HG03280 (cell line): ENCODE measurements around the gene FBXL4.

Experiments used
- ATAC-seq: cut with Tn5 transposase; IDR thresholded peaks from one replicate; pipeline ENCODE4 v1.9.1; 2021; ENCODE audit warnings: mild to moderate bottlenecking, moderate library complexity; ENCODE audit not compliant: unreplicated experiment

Gene FBXL4

DNA sequence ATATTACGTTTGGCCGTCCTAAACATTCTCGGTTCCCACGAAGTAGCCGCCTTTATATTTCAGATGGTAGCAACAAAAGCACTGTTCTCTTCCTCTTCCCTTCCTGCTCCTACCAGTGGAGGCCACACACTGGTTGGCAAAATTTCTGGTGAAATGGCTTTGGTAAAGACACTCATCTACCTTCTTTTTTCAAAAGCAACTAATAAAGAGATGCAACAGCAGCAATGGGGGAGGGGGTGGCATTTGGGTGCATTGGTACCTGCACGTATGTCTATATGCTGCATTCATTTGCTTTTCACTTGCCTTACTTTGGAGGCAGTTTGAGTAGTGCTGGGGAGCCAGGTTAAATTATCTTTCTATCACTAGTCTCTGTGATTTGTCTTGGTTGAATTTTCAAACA, 107.4 kb downstream of the FBXL4 start:
- no peak for ATAC-seq

DNA sequence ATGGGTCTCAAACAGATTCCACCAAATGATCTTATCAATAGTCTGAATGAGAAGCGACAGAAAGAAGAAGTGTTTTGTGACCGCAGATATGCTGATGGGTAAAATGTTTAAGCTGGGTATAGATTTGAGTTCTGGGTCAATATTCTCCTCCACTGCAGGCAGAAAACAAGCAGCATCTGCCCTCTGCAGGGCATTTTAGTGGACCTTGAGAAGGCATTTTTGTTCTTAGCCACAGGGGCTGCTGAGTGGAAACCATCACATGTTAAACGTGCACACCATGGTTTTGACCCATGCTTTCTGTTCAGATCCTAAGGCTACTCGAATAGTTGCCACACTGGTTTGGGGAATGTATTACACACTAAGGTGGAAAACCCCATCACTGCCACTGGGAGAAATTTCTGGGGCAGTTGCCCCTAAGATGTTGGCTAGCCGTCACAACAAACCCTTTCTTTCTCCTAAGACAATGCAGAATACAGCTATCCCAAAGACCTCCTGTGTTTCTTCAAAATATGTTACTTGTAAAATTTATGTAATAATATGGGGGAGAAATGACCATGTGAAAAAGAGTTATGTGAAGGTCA, 107.9 kb downstream of the FBXL4 start:
- peak; percentile 42 for ATAC-seq

GRCh38 chr6:98838975-98839374, 108.8 kb downstream of the FBXL4 start:
- ATAC-seq: no peak

GRCh38 chr6:98838032-98838431, 109.7 kb downstream of the FBXL4 start:
- no peak for ATAC-seq

GRCh38 chr6:98836962-98837944, 110.5 kb downstream of the FBXL4 start:
- ATAC-seq: no peak

DNA sequence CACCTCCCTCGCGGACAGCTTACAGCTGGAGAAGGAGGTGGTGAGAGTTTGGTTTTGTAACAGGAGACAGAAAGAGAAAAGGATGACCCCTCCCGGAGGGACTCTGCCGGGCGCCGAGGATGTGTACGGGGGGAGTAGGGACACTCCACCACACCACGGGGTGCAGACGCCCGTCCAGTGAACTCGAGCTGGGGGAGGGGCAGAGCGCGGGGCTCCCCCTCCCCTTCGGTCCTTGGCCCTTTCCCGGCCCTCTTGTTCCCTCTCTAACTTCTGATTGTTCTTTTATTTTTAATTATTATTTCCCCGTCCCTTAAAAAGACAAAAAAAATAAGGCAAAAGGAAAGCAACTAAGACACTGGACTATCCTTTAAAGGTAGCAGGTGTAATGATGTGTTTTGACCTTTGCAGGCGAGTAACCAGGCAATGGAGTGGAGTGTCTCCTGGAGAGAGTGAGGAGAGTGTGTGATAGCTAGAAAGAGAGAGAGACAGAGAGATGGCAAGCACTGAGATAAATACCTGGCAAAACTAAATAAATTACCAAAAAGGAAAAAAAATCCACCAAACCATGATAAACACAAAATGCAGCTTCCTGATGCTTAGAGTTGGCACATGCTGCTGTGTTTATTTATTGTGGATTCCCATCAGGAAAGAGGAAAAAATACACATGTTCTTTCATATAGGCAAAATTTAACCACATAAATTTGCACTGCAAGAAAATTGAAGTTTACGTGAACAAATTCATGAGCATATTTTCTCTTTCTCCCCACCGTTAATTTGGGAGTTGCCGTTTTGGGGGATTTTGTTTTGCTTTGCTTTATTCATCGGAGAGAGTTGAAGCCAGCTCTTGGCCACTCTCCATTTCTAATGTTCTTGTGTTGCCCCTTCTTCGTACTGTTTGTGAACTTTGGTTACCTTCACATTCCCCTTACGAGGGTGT, 111.5 kb downstream of the FBXL4 start:
- no peak for ATAC-seq

DNA sequence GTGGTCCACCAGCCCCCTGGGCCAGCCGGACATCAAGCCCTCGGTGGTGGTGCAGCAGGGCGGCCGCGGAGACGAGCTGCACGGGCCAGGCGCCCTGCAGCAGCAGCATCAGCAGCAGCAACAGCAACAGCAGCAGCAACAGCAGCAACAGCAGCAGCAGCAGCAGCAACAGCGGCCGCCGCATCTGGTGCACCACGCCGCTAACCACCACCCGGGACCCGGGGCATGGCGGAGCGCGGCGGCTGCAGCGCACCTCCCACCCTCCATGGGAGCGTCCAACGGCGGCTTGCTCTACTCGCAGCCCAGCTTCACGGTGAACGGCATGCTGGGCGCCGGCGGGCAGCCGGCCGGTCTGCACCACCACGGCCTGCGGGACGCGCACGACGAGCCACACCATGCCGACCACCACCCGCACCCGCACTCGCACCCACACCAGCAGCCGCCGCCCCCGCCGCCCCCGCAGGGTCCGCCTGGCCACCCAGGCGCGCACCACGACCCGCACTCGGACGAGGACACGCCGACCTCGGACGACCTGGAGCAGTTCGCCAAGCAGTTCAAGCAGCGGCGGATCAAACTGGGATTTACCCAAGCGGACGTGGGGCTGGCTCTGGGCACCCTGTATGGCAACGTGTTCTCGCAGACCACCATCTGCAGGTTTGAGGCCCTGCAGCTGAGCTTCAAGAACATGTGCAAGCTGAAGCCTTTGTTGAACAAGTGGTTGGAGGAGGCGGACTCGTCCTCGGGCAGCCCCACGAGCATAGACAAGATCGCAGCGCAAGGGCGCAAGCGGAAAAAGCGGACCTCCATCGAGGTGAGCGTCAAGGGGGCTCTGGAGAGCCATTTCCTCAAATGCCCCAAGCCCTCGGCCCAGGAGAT, 112.4 kb downstream of the FBXL4 start:
- no peak for ATAC-seq

- peak; percentile 72 for ATAC-seq
These were observed 113.4 kb downstream of the FBXL4 start, which contains the start of gene POU3F2 for GRCh38 chr6:98834060-98835031. TSS of gene POU3F2 (plus strand) at chr6:98834574. CDS start at chr6:98834874, 300 bp downstream.

- no peak for ATAC-seq
These were observed 114.3 kb downstream of the FBXL4 start for GRCh38 chr6:98833307-98834059.

- no peak for ATAC-seq
These were observed 114.8 kb downstream of the FBXL4 start for GRCh38 chr6:98833057-98833306.

- no peak for ATAC-seq
These were observed 115.3 kb downstream of the FBXL4 start for GRCh38 chr6:98832284-98833056.

GRCh38 chr6:98831959-98832283, 115.8 kb downstream of the FBXL4 start:
- ATAC-seq: no peak

- ATAC-seq: no peak
These were observed 116.4 kb downstream of the FBXL4 start for GRCh38 chr6:98831057-98831958.

DNA sequence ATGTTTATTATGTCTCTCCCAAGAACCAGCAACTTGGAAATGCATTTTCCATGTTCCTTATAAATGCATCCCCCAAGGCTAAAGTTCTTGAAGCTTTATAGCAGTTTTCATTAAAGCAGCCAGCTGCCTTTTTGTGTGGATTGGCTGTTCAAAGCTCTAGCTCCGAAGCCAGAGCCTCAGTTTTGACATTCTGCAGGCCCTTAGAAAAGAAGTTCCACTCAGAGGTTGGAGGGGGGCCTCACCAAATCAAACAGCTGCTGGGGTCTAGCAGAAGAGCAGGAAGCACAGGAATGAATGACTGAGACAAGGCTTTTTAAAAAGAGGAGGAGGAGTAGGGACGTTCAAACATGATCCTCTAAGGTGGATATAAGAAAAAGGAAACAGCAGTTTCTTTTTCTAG, 117.6 kb downstream of the FBXL4 start:
- ATAC-seq: no peak

DNA sequence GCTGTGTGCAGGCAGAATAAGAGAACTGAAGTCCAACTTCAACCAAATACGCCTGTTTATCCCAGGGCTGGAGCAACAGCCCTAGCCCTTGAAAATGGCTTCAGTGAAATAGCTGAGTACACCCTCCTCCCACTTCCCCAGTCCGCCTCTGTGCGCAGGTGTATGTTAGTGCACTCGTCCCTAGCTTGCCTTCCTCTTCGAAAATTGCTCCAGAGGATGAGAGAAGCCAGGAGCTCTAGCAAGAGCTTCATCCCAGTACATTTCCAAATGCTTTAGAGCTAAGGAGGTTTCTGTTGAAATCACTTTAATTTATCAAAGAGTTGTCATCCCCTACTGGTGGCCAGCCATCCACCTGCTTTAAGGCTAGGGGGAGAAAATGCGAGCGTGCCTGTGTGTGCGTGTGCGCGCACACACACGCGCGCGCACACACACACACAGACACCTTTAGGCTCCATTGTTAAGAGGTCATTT, 118.8 kb downstream of the FBXL4 start:
- ATAC-seq: no peak

DNA sequence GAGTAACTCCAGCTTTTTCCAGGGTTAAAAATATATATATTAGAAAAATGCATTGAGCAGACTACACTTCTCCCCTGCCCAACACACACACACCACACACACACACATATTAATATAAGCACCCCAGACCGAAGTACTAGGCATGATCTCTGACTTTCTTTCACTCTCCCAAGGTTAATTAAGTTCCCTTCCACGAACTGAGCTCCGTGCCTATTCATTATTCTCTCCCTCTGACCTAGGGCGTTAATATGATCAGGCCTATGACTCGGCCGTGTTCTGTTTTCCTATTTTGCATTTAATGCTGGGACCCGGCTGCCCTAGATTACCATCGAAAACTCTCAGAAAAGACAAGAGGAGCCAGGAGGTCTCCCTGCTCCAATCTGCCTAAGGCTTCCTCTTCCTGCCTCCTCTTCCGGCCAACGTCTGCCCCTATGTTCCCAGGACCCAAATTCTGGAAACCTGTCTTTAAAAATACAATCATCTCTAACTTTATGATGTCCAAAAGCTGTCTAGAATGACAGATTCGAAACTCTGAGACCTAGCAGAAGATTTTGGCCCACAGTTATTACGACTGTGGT, 119.4 kb downstream of the FBXL4 start:
- no peak for ATAC-seq
